Measurements from ENCODE around the gene HAPLN3.

The HAPLN3 gene

GRCh38 chr15:88891540-88892254, 3.6 kb downstream of the HAPLN3 start:
- no peak for DNase-seq

- DNase-seq, result no peak
Measured at GRCh38 chr15:88890495-88890894, 4.8 kb downstream of the HAPLN3 start.

- no peak for DNase-seq
Measured at GRCh38 chr15:88888719-88889118, 6.6 kb downstream of the HAPLN3 start.

GRCh38 chr15:88887068-88887580, 8.2 kb downstream of the HAPLN3 start:
- no peak for DNase-seq

GRCh38 chr15:88882785-88883184, 12.6 kb downstream of the HAPLN3 start:
- DNase-seq, result no peak

- no peak for DNase-seq
Measured at GRCh38 chr15:88881775-88882174, 13.6 kb downstream of the HAPLN3 start.

- DNase-seq, result no peak
Measured at GRCh38 chr15:88880944-88881740, 14.2 kb downstream of the HAPLN3 start.

GRCh38 chr15:88878720-88879184, 16.6 kb downstream of the HAPLN3 start:
- peak; percentile 49 to 56 for DNase-seq

- DNase-seq, result no peak
Measured at GRCh38 chr15:88877906-88878305, 17.4 kb downstream of the HAPLN3 start.

GRCh38 chr15:88877415-88877814, 17.9 kb downstream of the HAPLN3 start:
- no peak for DNase-seq

GRCh38 chr15:88876573-88876972, 18.8 kb downstream of the HAPLN3 start:
- no peak for DNase-seq

GRCh38 chr15:88874684-88875083, 20.7 kb downstream of the HAPLN3 start:
- DNase-seq, result no peak

- DNase-seq, result no peak
Measured at GRCh38 chr15:88874275-88874674, 21.1 kb downstream of the HAPLN3 start.

GRCh38 chr15:88873786-88874185, 21.6 kb downstream of the HAPLN3 start:
- DNase-seq, result no peak

GRCh38 chr15:88872706-88873105, 22.6 kb downstream of the HAPLN3 start:
- no peak for DNase-seq

- no peak for DNase-seq
Measured at GRCh38 chr15:88872106-88872505, 23.2 kb downstream of the HAPLN3 start.

GRCh38 chr15:88871313-88871712, 24.0 kb downstream of the HAPLN3 start:
- no peak for DNase-seq

GRCh38 chr15:88866295-88866881, 29.0 kb downstream of the HAPLN3 start:
- DNase-seq, result no peak

- DNase-seq, result no peak
Measured at GRCh38 chr15:88865498-88866099, 29.7 kb downstream of the HAPLN3 start.

GRCh38 chr15:88864861-88865497, 30.4 kb downstream of the HAPLN3 start:
- DNase-seq, result no peak

GRCh38 chr15:88863412-88863811, 31.9 kb downstream of the HAPLN3 start:
- no peak for DNase-seq

- no peak for DNase-seq
Measured at GRCh38 chr15:88860212-88860611, 35.1 kb downstream of the HAPLN3 start.

GRCh38 chr15:88859550-88859949, 35.8 kb downstream of the HAPLN3 start:
- no peak for DNase-seq
